SJCRH30 (cell line): ENCODE data around the gene LCE3D. TPM values are rescaled to one million over a fixed set of nuclear protein-coding genes. Genes with fewer than 3 reads are reported as not detected.
"Not testable (repeated sequence)": the region's sequence is repeated elsewhere in the genome, so short reads cannot be mapped to it uniquely, and the experiment has no call there.

Experiments used
- DNase-seq, 2 experiments: peaks; one replicate each; pipeline ENCODE4 v3.0.0-alpha.2; 2015 to 2020
- H3K27ac ChIP-seq: fragments of 250-450 bp; sonication (Bioruptor Pico); 2 replicates; pipeline ENCODE4 v1.5.1; 2020; ENCODE audit warnings: mild to moderate bottlenecking, moderate library complexity
- H3K27me3 ChIP-seq: fragments of 250-450 bp; sonication (Bioruptor Pico); 2 replicates; pipeline ENCODE4 v1.5.1; 2020; ENCODE audit warnings: mild to moderate bottlenecking, moderate library complexity
- H3K36me3 ChIP-seq: fragments of 250-450 bp; sonication (Bioruptor Pico); 2 replicates; pipeline ENCODE4 v1.5.1; 2020; ENCODE audit warnings: mild to moderate bottlenecking, moderate library complexity
- H3K4me1 ChIP-seq: fragments of 250-450 bp; sonication (Bioruptor Pico); 2 replicates; pipeline ENCODE4 v1.5.1; 2020; ENCODE audit warnings: mild to moderate bottlenecking, moderate library complexity
- H3K4me3 ChIP-seq: fragments of 250-450 bp; sonication (Bioruptor Pico); 2 replicates; pipeline ENCODE4 v1.5.1; 2020; ENCODE audit warnings: mild to moderate bottlenecking, moderate library complexity
- H3K9me3 ChIP-seq: fragments of 250-450 bp; sonication (Bioruptor Pico); replicated peaks from 2 replicates; pipeline ENCODE4 v1.5.1; 2020; ENCODE audit warnings: mild to moderate bottlenecking, moderate library complexity
- total RNA-seq: library from RNA; depleted of rRNA; stranded (reverse); fragments of >200 nt; shearing (Covaris generic); gene quantifications from 2 replicates; pipeline ENCODE4 v1.2.3, GENCODE V29; 2014; rRNA removed

The LCE3D gene, protein sequence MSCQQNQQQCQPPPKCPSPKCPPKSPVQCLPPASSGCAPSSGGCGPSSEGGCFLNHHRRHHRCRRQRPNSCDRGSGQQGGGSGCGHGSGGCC
- total RNA-seq = not detected in 2 replicates

GRCh38 chr1:152580433-152580832 lies at the start of gene LCE3D:
Gene LCE3D, minus strand, starts transcription at chr1:152580516. Its CDS starts 580 bp downstream, at chr1:152579936.
- DNase-seq = no peak

GRCh38 chr1:152626744-152627143 lies 46.4 kb upstream of the LCE3D start:
- Histone ChIP-seq H3K27ac (no peak overlapping the region), H3K4me3 (no peak overlapping the region)

More at GRCh38 chr1:152580433-152580832, at the start of gene LCE3D:
- H3K27me3 ChIP-seq = no peaks in the 10 kb centered on the region
- H3K4me3 ChIP-seq = no peak within 1 kb of the TSS
- H3K9me3 ChIP-seq = no peaks in the 10 kb centered on the region
- H3K4me1 ChIP-seq = no peaks in the 10 kb centered on the region
- H3K27ac ChIP-seq = no peak within 1 kb of the TSS
- no peaks in the 10 kb centered on the region for H3K36me3 ChIP-seq

DNA sequence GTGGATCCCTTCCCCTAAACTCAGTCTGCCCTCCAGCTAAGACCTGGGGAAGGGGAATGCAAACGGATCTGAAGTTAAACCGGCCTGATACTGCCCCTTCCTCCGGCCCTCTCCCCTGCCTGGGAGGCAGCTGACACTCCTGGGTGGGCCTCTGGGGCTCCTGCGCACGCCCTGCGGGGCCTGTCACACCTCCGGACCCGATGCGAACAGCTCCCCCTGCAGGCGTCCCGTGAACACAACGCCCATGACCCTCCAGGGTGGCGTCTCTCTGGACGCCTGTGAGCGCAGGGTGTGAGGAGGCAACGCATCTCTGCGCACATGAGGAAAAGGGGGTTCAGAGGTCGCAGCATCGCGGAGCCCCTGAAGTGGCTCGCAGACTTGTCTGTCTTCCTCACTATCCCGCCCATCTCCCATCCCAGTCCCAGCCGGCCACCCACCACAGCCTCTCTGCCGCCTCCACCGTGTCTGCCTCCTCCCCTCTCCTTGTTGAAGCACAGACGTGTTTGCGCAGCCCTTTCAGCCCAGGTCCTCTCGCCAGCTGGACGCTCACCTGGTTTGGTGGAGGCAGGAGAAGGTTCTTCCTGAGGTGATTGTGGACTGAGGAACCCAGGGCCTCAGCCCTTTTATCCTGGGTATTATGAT lies 43.0 kb upstream of the LCE3D start:
- peak; percentile 34 to 50 for DNase-seq
- H3K27ac ChIP-seq = peak overlapping the region; percentile 23
- H3K36me3 ChIP-seq = no peaks in the 10 kb centered on the region
- H3K4me3 ChIP-seq = no peak overlapping the region
- H3K9me3 ChIP-seq = no peaks in the 10 kb centered on the region
- H3K27me3 ChIP-seq = no peaks in the 10 kb centered on the region
- H3K4me1 ChIP-seq = peaks cover 7% of the 10 kb centered on the region

More at GRCh38 chr1:152626744-152627143, 46.4 kb upstream of the LCE3D start:
- Histone ChIP-seq H3K4me1 (peaks cover 7% of the 10 kb centered on the region), H3K9me3 (no peaks in the 10 kb centered on the region), H3K27me3 (no peaks in the 10 kb centered on the region), H3K36me3 (no peaks in the 10 kb centered on the region)
- no peak for DNase-seq

- H3K4me3 ChIP-seq = no peak within 1 kb of the TSS
Observed at GRCh38 chr1:152622803-152623202, 42.5 kb upstream of the LCE3D start, which contains the start of gene LCE3A. Gene LCE3A, minus strand, starts transcription at chr1:152623103. Its CDS starts 0 bp downstream, at chr1:152623103.

GRCh38 chr1:152621993-152622392 lies 41.7 kb upstream of the LCE3D start:
- H3K4me3 ChIP-seq = no peak overlapping the region
- H3K9me3 ChIP-seq = no peaks in the 10 kb centered on the region
- no peak for DNase-seq
- H3K36me3 ChIP-seq = no peaks in the 10 kb centered on the region
- H3K27ac ChIP-seq = no peak overlapping the region; the same call in 1 of the 2 replicates
- peaks cover 7% of the 10 kb centered on the region for H3K4me1 ChIP-seq
- H3K27me3 ChIP-seq = no peaks in the 10 kb centered on the region

More at GRCh38 chr1:152622803-152623202, 42.5 kb upstream of the LCE3D start, which contains the start of gene LCE3A:
- peak; percentile 73 to 74 for DNase-seq
- no peaks in the 10 kb centered on the region for H3K36me3 ChIP-seq
- peaks cover 7% of the 10 kb centered on the region for H3K4me1 ChIP-seq
- no peaks in the 10 kb centered on the region for H3K9me3 ChIP-seq
- no peaks in the 10 kb centered on the region for H3K27me3 ChIP-seq
- H3K27ac ChIP-seq = peak within 1 kb of the TSS; percentile 23

- H3K4me1 ChIP-seq = no peaks in the 10 kb centered on the region
- H3K27me3 ChIP-seq = no peaks in the 10 kb centered on the region
- no peak within 1 kb of the TSS for H3K27ac ChIP-seq
- H3K4me3 ChIP-seq = no peak within 1 kb of the TSS
- no peaks in the 10 kb centered on the region for H3K9me3 ChIP-seq
- no peaks in the 10 kb centered on the region for H3K36me3 ChIP-seq
- DNase-seq = no peak
Observed at GRCh38 chr1:152613511-152613910, 33.2 kb upstream of the LCE3D start, which contains the start of gene LCE3B. Gene LCE3B, plus strand, starts transcription at chr1:152613811. Its CDS starts 0 bp downstream, at chr1:152613811.

DNA sequence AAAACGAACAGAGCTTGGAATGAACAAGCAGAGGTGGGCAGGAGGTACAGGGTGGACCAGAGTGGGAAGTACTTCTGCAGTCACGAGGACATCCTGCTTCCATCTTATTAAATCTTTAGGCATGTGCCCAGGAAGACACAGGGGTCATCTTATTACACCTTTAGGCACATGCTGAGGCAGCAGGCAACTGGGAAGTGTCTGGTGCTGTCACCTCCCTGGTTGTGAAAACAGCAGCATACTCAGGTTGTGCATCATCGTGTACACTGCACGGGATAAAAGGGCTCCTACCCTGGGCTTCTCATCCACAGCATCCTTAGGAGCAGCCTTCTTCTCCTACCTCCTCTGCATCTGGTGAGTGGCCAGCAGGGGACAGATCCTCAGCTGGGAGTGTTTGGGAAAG lies 19.6 kb upstream of the LCE3D start, which contains the start of gene LCE3C:
Gene LCE3C, plus strand, starts transcription at position 301 of the 400 bp plus-strand sequence. CDS start 498 bp downstream, outside the sequence.
- Histone ChIP-seq H3K27me3 (no peaks in the 10 kb centered on the region), H3K4me3 (no peak within 1 kb of the TSS), H3K9me3 (no peaks in the 10 kb centered on the region), H3K36me3 (no peaks in the 10 kb centered on the region), H3K27ac (no peak within 1 kb of the TSS), H3K4me1 (no peaks in the 10 kb centered on the region)
- DNase-seq = no peak

DNA sequence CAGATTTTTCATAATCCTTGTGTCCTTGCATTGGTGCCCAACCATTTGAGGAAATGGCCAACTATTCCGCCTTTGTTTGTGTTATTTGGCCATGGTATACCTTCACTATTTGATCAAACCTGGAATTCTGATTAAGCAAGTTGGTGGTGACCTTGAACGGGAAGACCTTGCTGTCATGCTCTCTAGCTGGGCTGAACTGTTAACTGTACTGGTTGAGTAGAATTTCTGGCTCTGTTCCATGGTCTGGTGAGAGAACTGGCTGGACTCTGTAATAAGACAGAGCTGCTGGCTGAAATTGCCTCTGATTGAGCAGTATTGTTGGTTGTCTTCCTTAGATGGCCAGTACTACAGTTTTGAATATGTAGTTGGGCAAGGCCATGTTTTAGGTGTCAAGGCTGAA lies 16.7 kb upstream of the LCE3D start:
- Histone ChIP-seq H3K27ac (no peak overlapping the region), H3K4me3 (no peak overlapping the region), H3K4me1 (no peaks in the 10 kb centered on the region), H3K36me3 (no peaks in the 10 kb centered on the region), H3K27me3 (no peaks in the 10 kb centered on the region), H3K9me3 (no peaks in the 10 kb centered on the region)
- DNase-seq = no peak

DNA sequence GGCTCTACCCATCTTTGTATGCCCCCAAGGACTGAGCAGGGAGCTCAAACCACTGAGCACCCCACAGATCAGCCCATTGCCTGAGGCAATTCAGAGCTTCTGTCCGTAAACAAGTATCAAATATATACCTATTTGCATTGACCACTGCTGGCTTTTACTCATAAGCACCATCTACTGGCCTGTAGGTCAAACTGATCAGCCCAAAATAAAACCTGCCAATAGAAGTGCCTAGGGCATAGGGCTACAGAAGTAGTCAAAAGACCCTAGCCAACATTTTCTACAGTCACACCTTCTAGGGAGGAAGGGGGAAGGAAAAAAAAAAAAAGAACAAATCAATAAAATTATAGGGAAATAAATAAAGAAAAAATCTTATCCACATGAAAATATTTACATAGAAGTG lies 5.3 kb upstream of the LCE3D start:
- Histone ChIP-seq H3K9me3 (no peaks in the 10 kb centered on the region), H3K27ac (no peak overlapping the region), H3K27me3 (no peaks in the 10 kb centered on the region), H3K4me1 (no peaks in the 10 kb centered on the region), H3K4me3 (no peak overlapping the region), H3K36me3 (no peaks in the 10 kb centered on the region)
- no peak for DNase-seq

GRCh38 chr1:152582647-152583046 lies 2.3 kb upstream of the LCE3D start:
- no peaks in the 10 kb centered on the region for H3K9me3 ChIP-seq
- no peaks in the 10 kb centered on the region for H3K27me3 ChIP-seq
- no peaks in the 10 kb centered on the region for H3K36me3 ChIP-seq
- H3K4me1 ChIP-seq = no peaks in the 10 kb centered on the region
- H3K4me3 ChIP-seq = no peak overlapping the region
- no peak for DNase-seq
- no peak overlapping the region for H3K27ac ChIP-seq

GRCh38 chr1:152579526-152579925 lies 790 bp downstream of the LCE3D start:
- H3K27ac ChIP-seq, H3K4me1 ChIP-seq, H3K36me3 ChIP-seq, H3K27me3 ChIP-seq, H3K9me3 ChIP-seq, DNase-seq, H3K4me3 ChIP-seq: not testable (repeated sequence)

- no peak for DNase-seq
- Histone ChIP-seq H3K27ac (no peak overlapping the region), H3K4me1 (no peaks in the 10 kb centered on the region), H3K27me3 (no peaks in the 10 kb centered on the region), H3K9me3 (no peaks in the 10 kb centered on the region), H3K4me3 (no peak overlapping the region), H3K36me3 (no peaks in the 10 kb centered on the region)
Observed at GRCh38 chr1:152577168-152577567, 3.1 kb downstream of the LCE3D start.

DNA sequence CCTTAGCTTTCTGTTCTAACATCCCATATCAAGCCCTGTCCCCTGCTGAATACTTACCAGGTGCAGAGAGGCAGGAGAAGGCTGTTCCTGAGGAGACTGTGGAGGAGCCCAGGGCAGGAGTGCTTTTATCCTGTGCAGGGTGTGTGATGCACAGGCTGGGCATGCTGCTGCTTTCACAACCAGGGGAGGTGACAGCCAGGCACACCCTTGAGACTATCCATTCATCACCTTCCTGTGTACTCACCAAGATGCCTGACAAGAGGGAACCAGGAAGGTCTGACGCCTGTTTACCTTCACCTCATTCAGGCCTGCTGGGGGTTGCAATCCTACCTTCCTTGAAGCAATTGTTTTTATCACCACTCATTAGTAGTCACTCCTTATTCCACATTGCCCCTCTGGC lies 13.6 kb downstream of the LCE3D start, which contains the start of gene LCE3E:
Gene LCE3E, minus strand, starts transcription at position 100 of the 400 bp plus-strand sequence. CDS start 572 bp downstream, outside the sequence.
- no peak within 1 kb of the TSS for H3K27ac ChIP-seq
- no peaks in the 10 kb centered on the region for H3K9me3 ChIP-seq
- H3K4me1 ChIP-seq = no peaks in the 10 kb centered on the region
- no peaks in the 10 kb centered on the region for H3K36me3 ChIP-seq
- no peak for DNase-seq
- H3K4me3 ChIP-seq = no peak within 1 kb of the TSS
- no peaks in the 10 kb centered on the region for H3K27me3 ChIP-seq

- Histone ChIP-seq H3K9me3 (no peaks in the 10 kb centered on the region), H3K36me3 (no peaks in the 10 kb centered on the region), H3K27ac (no peak overlapping the region), H3K4me3 (no peak overlapping the region), H3K27me3 (no peaks in the 10 kb centered on the region), H3K4me1 (no peaks in the 10 kb centered on the region)
- DNase-seq = no peak
Observed at GRCh38 chr1:152565535-152566215, 14.6 kb downstream of the LCE3D start.

DNA sequence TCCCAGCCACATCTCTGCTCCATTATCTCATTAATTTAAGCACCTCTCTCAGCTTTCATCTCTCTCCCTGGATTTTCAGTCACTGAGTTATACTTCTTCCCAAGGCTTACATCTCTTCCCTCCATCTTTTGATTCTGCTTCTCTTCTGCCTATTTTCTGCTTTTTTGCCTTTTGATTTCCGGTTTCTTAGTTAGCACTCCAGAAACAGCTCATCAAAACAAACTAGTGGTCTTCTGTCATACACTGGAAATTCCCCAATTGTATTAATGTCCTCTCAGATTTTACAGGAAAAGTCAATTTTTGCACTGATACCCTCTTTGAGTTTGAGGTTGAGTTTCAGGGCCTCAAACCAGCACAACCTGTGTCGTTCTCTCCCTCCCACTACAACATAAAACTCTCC lies 15.2 kb downstream of the LCE3D start:
- DNase-seq = no peak
- no peaks in the 10 kb centered on the region for H3K9me3 ChIP-seq
- no peaks in the 10 kb centered on the region for H3K4me1 ChIP-seq
- no peaks in the 10 kb centered on the region for H3K27me3 ChIP-seq
- H3K4me3 ChIP-seq = no peak overlapping the region
- no peaks in the 10 kb centered on the region for H3K36me3 ChIP-seq
- H3K27ac ChIP-seq = no peak overlapping the region
